Panc1 (cell line): ENCODE data around the gene PSTPIP1. TPM values are rescaled to one million over a fixed set of nuclear protein-coding genes. Genes with fewer than 3 reads are reported as not detected.

Source experiments
- ATAC-seq: fragments of 200-7000 bp; cut with Tn5 transposase; 2 replicates; pipeline ENCODE4 v1.9.1; 2020; ENCODE audit warnings: mild to moderate bottlenecking, moderate library complexity
- BruUV-seq: library from RNA; stranded (reverse); fragments of 400-500 nt; replicated peaks from 2 replicates; lab custom pipeline; 2021; lab: Mats Ljungman, UMichigan
- CTCF ChIA-PET: fragments of 300-600 bp; sonication (Branson Sonifier 250); formaldehyde crosslinking; loops from one replicate; lab custom pipeline; 2022; ENCODE audit warnings: antibody characterized with exemption; lab: Charles Lee
- POLR2A ChIA-PET: fragments of 300-600 bp; sonication (Branson Sonifier 250); formaldehyde crosslinking; loops from one replicate; lab custom pipeline; 2022; ENCODE audit warnings: antibody characterized with exemption; lab: Charles Lee
- DNase-seq: peaks from one replicate; pipeline ENCODE4 v3.0.0-alpha.2; 2010; ENCODE audit warnings: low read depth, low spot score
- H3K27ac ChIP-seq: 2 replicates; pipeline ENCODE4 v1.5.1; 2011; ENCODE audit warnings: mild to moderate bottlenecking, low read length, inconsistent platforms
- H3K27me3 ChIP-seq: fragments of 200-500 bp; sonication (Bioruptor generic); 2 replicates; pipeline ENCODE4 v1.6.0; 2014; ENCODE audit warnings: low read length, inconsistent platforms; ENCODE audit not compliant: control insufficient read depth, insufficient read depth
- H3K36me3 ChIP-seq: fragments of 200-500 bp; sonication (Bioruptor generic); 2 replicates; pipeline ENCODE4 v1.5.1; 2014; ENCODE audit warnings: inconsistent platforms, mild to moderate bottlenecking, low read length, moderate library complexity; ENCODE audit not compliant: control insufficient read depth, insufficient read depth
- H3K4me1 ChIP-seq: 2 replicates; pipeline ENCODE4 v1.5.1; 2011; ENCODE audit warnings: inconsistent platforms, mild to moderate bottlenecking, low read length, moderate library complexity; ENCODE audit not compliant: control insufficient read depth, insufficient read depth
- H3K4me3 ChIP-seq, 2 experiments: 2 replicates each; pipeline ENCODE4 v1.5.1; 2011 to 2012; ENCODE audit warnings: low read depth in 2 of 2, low read length in 2 of 2, mild to moderate bottlenecking in 2 of 2, inconsistent platforms in 1 of 2, moderate library complexity in 1 of 2
- H3K9me3 ChIP-seq: fragments of 200-500 bp; sonication (Bioruptor generic); 2 replicates; pipeline ENCODE4 v1.5.1; 2014; ENCODE audit warnings: low read depth, mild to moderate bottlenecking, inconsistent platforms, low read length, moderate library complexity; ENCODE audit not compliant: control insufficient read depth, insufficient read depth
- POLR2AphosphoS5 ChIP-seq: IDR thresholded peaks from 2 replicates; pipeline ENCODE4 v1.6.1; 2012; ENCODE audit warnings: mild to moderate bottlenecking, low read depth, low read length, moderate library complexity
- SIN3A ChIP-seq: IDR thresholded peaks from 2 replicates; pipeline ENCODE4 v1.6.1; 2012; ENCODE audit warnings: low read depth, mild to moderate bottlenecking, low read length, moderate library complexity, borderline replicate concordance; ENCODE audit not compliant: insufficient read depth
- TCF7L2 ChIP-seq: IDR thresholded peaks from 2 replicates; pipeline ENCODE4 v1.6.1; 2011; ENCODE audit warnings: mild to moderate bottlenecking, low read depth, low read length, inconsistent platforms
- in situ Hi-C: cut with HindIII; loops from 2 replicates; pipeline ENCODE4 v1.10.0; 2016; ENCODE audit warnings: low sequenced_read_pairs, low pct_unique_long_range_greater_than_20kb
- intact Hi-C: fragments of 100-400 bp; cut with micrococcal nuclease; formaldehyde crosslinking; loops from one replicate; pipeline ENCODE4 v1.10.0; 2022; ENCODE audit not compliant: unreplicated experiment
- total RNA-seq: library from RNA; stranded (reverse); gene quantifications from one replicate; pipeline ENCODE4 v1.2.1, GENCODE V29; 2021; ENCODE audit not compliant: unreplicated experiment
- TF ChIP-seq, protein P1 (sequence below), 2 experiments: IDR thresholded peaks; 2 replicates each; pipeline ENCODE4 v1.6.1; 2011 to 2012; ENCODE audit warnings: low read depth in 2 of 2, control low read depth in 1 of 2, low read length in 1 of 2, mild to moderate bottlenecking in 1 of 2, moderate library complexity in 1 of 2; ENCODE audit not compliant: insufficient read depth in 1 of 2
- TF ChIP-seq, protein P2 (sequence below): fragments of 450-650 bp; IDR thresholded peaks from 2 replicates; pipeline ENCODE4 v1.5.1; 2017; ENCODE audit warnings: mild to moderate bottlenecking

Gene PSTPIP1
- total RNA-seq, 1 experiment from 2014 or later, result 0.46 TPM

DNA sequence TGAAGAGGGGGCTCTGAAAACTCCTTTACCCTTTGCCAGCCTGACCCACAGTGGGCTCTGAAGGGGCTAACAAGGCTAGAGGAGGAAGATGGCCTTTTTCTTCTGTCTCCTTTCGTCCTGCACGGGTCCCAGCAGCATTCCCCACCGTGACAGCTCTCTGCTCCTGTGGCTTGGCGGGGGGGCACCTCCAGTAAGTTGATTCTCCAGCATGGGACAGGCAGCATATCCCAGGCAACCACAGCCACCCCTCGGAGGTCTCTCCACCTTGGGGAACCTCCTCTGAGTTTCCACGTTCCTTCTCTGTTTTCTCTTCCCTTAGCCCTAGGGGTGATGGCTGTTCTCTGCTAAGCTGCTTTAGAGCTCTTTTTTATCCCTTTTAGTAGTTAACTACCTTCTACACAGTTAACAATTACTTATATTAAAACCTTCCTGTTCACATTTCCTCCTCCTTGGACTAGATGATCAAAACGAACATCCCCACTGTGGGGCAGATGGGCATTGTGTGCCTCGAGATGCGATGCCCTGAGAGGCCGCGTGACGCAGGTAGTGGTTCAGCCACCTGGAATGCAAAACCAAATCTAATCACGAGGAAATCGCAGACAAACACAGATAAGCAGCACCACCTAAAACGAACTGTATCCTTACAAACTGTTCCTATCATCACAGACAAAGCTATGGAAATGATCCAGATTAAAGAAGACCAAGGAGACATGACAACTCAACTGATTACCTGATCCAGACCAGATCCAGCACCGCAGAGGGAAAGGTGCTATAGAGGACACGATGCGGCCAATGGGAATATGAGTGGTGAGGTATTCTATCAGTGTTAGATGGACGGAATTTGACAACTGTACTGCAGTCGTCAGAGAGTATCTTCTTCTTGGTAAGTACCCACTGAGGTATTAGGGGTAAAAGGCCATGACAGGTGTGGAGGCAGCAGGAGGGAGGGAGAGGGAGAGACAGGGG is 48.3 kb downstream of the PSTPIP1 start:
- H3K4me1 ChIP-seq, result no peaks in the 10 kb centered on the region
- TF ChIP-seq TCF7L2 (no peak), POLR2AphosphoS5 (no peak), SIN3A (no peak)
- TF ChIP-seq, protein P1, sequence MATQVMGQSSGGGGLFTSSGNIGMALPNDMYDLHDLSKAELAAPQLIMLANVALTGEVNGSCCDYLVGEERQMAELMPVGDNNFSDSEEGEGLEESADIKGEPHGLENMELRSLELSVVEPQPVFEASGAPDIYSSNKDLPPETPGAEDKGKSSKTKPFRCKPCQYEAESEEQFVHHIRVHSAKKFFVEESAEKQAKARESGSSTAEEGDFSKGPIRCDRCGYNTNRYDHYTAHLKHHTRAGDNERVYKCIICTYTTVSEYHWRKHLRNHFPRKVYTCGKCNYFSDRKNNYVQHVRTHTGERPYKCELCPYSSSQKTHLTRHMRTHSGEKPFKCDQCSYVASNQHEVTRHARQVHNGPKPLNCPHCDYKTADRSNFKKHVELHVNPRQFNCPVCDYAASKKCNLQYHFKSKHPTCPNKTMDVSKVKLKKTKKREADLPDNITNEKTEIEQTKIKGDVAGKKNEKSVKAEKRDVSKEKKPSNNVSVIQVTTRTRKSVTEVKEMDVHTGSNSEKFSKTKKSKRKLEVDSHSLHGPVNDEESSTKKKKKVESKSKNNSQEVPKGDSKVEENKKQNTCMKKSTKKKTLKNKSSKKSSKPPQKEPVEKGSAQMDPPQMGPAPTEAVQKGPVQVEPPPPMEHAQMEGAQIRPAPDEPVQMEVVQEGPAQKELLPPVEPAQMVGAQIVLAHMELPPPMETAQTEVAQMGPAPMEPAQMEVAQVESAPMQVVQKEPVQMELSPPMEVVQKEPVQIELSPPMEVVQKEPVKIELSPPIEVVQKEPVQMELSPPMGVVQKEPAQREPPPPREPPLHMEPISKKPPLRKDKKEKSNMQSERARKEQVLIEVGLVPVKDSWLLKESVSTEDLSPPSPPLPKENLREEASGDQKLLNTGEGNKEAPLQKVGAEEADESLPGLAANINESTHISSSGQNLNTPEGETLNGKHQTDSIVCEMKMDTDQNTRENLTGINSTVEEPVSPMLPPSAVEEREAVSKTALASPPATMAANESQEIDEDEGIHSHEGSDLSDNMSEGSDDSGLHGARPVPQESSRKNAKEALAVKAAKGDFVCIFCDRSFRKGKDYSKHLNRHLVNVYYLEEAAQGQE (IDR thresholded peaks at IDR 0.05; ENCODE audit: insufficient read depth in 1 of 2, low read depth in 2 of 2, low read length in 1 of 2), result no peak
- TF ChIP-seq, protein P2, sequence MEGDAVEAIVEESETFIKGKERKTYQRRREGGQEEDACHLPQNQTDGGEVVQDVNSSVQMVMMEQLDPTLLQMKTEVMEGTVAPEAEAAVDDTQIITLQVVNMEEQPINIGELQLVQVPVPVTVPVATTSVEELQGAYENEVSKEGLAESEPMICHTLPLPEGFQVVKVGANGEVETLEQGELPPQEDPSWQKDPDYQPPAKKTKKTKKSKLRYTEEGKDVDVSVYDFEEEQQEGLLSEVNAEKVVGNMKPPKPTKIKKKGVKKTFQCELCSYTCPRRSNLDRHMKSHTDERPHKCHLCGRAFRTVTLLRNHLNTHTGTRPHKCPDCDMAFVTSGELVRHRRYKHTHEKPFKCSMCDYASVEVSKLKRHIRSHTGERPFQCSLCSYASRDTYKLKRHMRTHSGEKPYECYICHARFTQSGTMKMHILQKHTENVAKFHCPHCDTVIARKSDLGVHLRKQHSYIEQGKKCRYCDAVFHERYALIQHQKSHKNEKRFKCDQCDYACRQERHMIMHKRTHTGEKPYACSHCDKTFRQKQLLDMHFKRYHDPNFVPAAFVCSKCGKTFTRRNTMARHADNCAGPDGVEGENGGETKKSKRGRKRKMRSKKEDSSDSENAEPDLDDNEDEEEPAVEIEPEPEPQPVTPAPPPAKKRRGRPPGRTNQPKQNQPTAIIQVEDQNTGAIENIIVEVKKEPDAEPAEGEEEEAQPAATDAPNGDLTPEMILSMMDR, result no peak
- ChIA-PET POLR2A (no interaction called here), CTCF (no interaction called here)
- no peaks in the 10 kb centered on the region for H3K36me3 ChIP-seq
- ATAC-seq, result no peak
- DNase-seq, result no peak
- H3K27me3 ChIP-seq, result no peaks in the 10 kb centered on the region
- no TSS peak for BruUV-seq
- no peak overlapping the region for H3K27ac ChIP-seq
- intact Hi-C loops (no loop called here), in situ Hi-C loops (no loop called here)
- no peaks in the 10 kb centered on the region for H3K9me3 ChIP-seq
- no peak overlapping the region for H3K4me3 ChIP-seq

DNA sequence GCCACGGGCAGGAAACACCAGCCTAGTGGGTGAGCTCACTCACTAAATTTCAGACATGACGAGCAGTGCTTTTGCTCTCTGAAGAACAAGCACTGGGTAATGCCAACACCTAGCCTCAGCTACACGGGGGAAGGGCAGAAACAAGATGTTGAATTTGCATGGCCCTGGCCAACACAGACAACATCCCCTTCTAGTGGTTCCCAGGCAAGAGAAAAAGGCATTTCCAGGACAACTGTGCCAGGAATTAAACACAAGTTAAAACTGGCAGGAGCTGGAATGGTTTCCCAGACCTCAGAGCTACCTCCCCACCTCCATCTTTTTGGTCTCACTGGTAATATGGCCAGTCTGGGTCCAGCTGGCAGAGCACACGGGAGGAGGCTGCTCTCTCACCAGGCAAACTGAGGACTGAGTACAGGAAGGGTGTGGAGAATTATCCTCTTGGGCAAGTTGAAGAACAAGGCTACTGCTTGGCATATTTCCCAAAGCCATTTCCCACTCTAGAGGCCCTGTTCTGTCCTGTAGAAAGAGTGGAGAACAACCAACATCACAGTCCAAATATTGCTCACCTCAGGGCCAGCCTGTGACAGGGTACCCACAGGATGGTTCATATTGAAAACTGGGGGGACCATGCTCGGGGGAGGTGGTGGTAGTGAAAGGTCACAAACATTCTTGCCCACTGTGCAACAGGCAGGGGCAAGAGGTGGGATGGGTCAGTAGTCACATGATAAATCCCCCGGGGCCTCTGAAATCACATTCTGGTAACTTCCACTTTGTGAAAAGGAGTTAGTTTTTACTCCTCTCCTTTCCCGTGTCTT is 49.5 kb downstream of the PSTPIP1 start:
- intact Hi-C loops, result no loop called here
- TF ChIP-seq, protein P1 (IDR thresholded peaks at IDR 0.05; ENCODE audit: insufficient read depth in 1 of 2, low read depth in 2 of 2, low read length in 1 of 2), result no peak
- TF ChIP-seq SIN3A (no peak), TCF7L2 (no peak), POLR2AphosphoS5 (no peak)
- TF ChIP-seq, protein P2, result no peak
- Histone ChIP-seq H3K27ac (no peak overlapping the region), H3K9me3 (no peaks in the 10 kb centered on the region), H3K4me1 (no peaks in the 10 kb centered on the region), H3K4me3 (no peak overlapping the region), H3K36me3 (no peaks in the 10 kb centered on the region), H3K27me3 (no peaks in the 10 kb centered on the region)
- ChIA-PET POLR2A (no interaction called here), CTCF (no interaction called here)
- DNase-seq, result no peak
- in situ Hi-C loops, result no loop called here
- no peak for ATAC-seq
- BruUV-seq, result no TSS peak
